A549 (cell line): ENCODE measurements around the gene LRRD1. TPM values are rescaled to one million over a fixed set of nuclear protein-coding genes. Genes with fewer than 3 reads are reported as not detected.
"Not testable (repeated sequence)": the region's sequence is repeated elsewhere in the genome, so short reads cannot be mapped to it uniquely, and the experiment has no call there.

Source experiments
- ATAC-seq, 2 experiments: fragments of 200-7000 bp in 1 of 2; fragments of >200 bp in 1 of 2; cut with Nextera tagmentation in 1 of 2; cut with Tn5 transposase in 1 of 2; 3 replicates each; pipeline versions ENCODE4 v1.8.0 to v1.9.1; 2018 to 2020; ENCODE audit warnings: mild to moderate bottlenecking in 1 of 2, moderate library complexity in 1 of 2
- CTCF ChIA-PET: fragments of 300-600 bp; sonication (Branson Sonifier 250); formaldehyde crosslinking; extraction: SDS; loops from one replicate; lab custom pipeline; 2021; ENCODE audit warnings: antibody characterized with exemption, inconsistent platforms; lab: Yijun Ruan, JAX
- POLR2A ChIA-PET: fragments of 350-600 bp; formaldehyde crosslinking; extraction: SDS; loops from one replicate; lab custom pipeline; 2021; ENCODE audit warnings: antibody characterized with exemption, inconsistent platforms; lab: Yijun Ruan, JAX
- DNase-seq, 2 experiments: peaks; one replicate each; pipeline versions ENCODE4 v3.0.0 to v3.0.0-alpha.2; 2011 to 2016; ENCODE audit warnings: low read depth in 1 of 2, low spot score in 1 of 2
- FAIRE-seq: peaks from 2 replicates; lab custom pipeline; 2011; peaks lifted over from hg19 to GRCh38; lab: Jason Lieb, UNC
- H3K27ac ChIP-seq, 2 experiments: fragments of >200 bp; sonication (Bioruptor Twin); formaldehyde crosslinking; 3 replicates each; pipeline ENCODE4 v1.5.1; 2016 to 2017
- H3K4me1 ChIP-seq: fragments of >200 bp; sonication (Bioruptor Twin); formaldehyde crosslinking; 3 replicates; pipeline ENCODE4 v1.6.1; 2016
- H3K4me2 ChIP-seq: fragments of >200 bp; sonication (Bioruptor Twin); formaldehyde crosslinking; 3 replicates; pipeline ENCODE4 v1.6.1; 2016
- H3K4me3 ChIP-seq: fragments of >200 bp; sonication (Bioruptor Twin); formaldehyde crosslinking; 3 replicates; pipeline ENCODE4 v1.5.1; 2016
- H3K9me3 ChIP-seq: fragments of >200 bp; sonication (Bioruptor Twin); formaldehyde crosslinking; 3 replicates; pipeline ENCODE4 v1.6.1; 2016
- ATOH8 ChIP-seq: fragments of 250-450 bp; sonication (Bioruptor Pico); IDR thresholded peaks from 2 replicates; pipeline ENCODE4 v1.5.0; 2020; ENCODE audit warnings: low read depth, mild to moderate bottlenecking, moderate library complexity
- CBX8 ChIP-seq: fragments of 200-600 bp; sonication (generic); IDR thresholded peaks from 2 replicates; pipeline ENCODE4 v1.6.1; 2016
- CEBPB ChIP-seq, 2 experiments: fragments of >200 bp in 1 of 2; sonication (Bioruptor Twin) in 1 of 2; formaldehyde crosslinking in 1 of 2; IDR thresholded peaks; 2 replicates each; pipeline ENCODE4 v1.6.1; 2012 to 2016
- EHF ChIP-seq: fragments of 250-450 bp; sonication (Bioruptor Pico); IDR thresholded peaks from 2 replicates; pipeline ENCODE4 v1.5.0; 2020; ENCODE audit warnings: mild to moderate bottlenecking
- ELK1 ChIP-seq: fragments of 150-350 bp; IDR thresholded peaks from 2 replicates; pipeline ENCODE4 v1.6.1; 2014; ENCODE audit warnings: low read depth, mild to moderate bottlenecking, low read length
- EP300 ChIP-seq, 2 experiments: fragments of >200 bp; sonication (Bioruptor Twin); formaldehyde crosslinking; IDR thresholded peaks; 2 replicates in 1 of 2; 3 replicates in 1 of 2; pipeline ENCODE4 v1.6.1; 2016 to 2017
- FOSB ChIP-seq: fragments of 250-450 bp; sonication (Bioruptor Pico); IDR thresholded peaks from 2 replicates; pipeline ENCODE4 v1.5.0; 2020; ENCODE audit warnings: mild to moderate bottlenecking, moderate library complexity
- HOXB13 ChIP-seq: fragments of 250-450 bp; sonication (Bioruptor Pico); IDR thresholded peaks from 2 replicates; pipeline ENCODE4 v1.5.0; 2020; ENCODE audit warnings: low read depth, mild to moderate bottlenecking, moderate library complexity
- MAFK ChIP-seq: fragments of 450-650 bp; IDR thresholded peaks from 2 replicates; pipeline ENCODE4 v1.6.1; 2014; ENCODE audit not compliant: partially characterized antibody
- MAZ ChIP-seq: fragments of 150-350 bp; IDR thresholded peaks from 2 replicates; pipeline ENCODE4 v1.6.1; 2014; ENCODE audit warnings: antibody characterized with exemption, low read depth, low read length, borderline replicate concordance
- PHF8 ChIP-seq: fragments of 200-600 bp; sonication (generic); IDR thresholded peaks from 2 replicates; pipeline ENCODE4 v1.6.1; 2016; ENCODE audit warnings: low read depth, mild to moderate bottlenecking, antibody characterized with exemption, moderate library complexity, borderline replicate concordance
- RCOR1 ChIP-seq: fragments of 150-350 bp; IDR thresholded peaks from 2 replicates; pipeline ENCODE4 v1.6.1; 2014; ENCODE audit warnings: antibody characterized with exemption, low read length, low read depth
- SMC3 ChIP-seq: fragments of >200 bp; sonication (Bioruptor Twin); formaldehyde crosslinking; IDR thresholded peaks from 3 replicates; pipeline ENCODE4 v1.6.1; 2018; ENCODE audit warnings: inconsistent platforms
- WGBS: methylation state at CpG from one replicate; pipeline ENCODE4 v1.1.6; 2017; ENCODE audit errors: missing lambda C conversion rate; 5-methylcytosine and 5-hydroxymethylcytosine counted together
- polyA plus RNA-seq, 4 experiments: library from polyadenylated mRNA; depleted of rRNA in 3 of 4; stranded (reverse); fragments of >200 nt; fragmentation: RNase III in 1 of 4; extraction: RNeasy Plus Mini Kit Qiagen cat#74134 plus additional on column Dnase treatment in 1 of 4; gene quantifications; 2 replicates in 3 of 4; 3 replicates in 1 of 4; pipeline ENCODE4 v1.2.3, GENCODE V29; 2011 to 2017
- TF ChIP-seq, protein P1 (sequence below): fragments of >200 bp; sonication (Bioruptor Twin); formaldehyde crosslinking; IDR thresholded peaks from 3 replicates; pipeline ENCODE4 v1.6.1; 2016

LRRD1 gene
- polyA plus RNA-seq, 2 of the 4 experiments (the other 2 are of a cell fraction) = not detected

- no peak for ATAC-seq
- no peak for FAIRE-seq
- Histone ChIP-seq H3K9me3 (no peaks in the 10 kb centered on the region), H3K4me2 (no peak overlapping the region), H3K4me3 (no peak overlapping the region), H3K4me1 (no peaks in the 10 kb centered on the region), H3K27ac (no peak overlapping the region)
- CTCF ChIA-PET = no interaction called here
- DNase-seq = no peak
- POLR2A ChIA-PET = no interaction called here
- WGBS = 91% methylated on average over 1 of the region's 1 CpG
- TF ChIP-seq EP300 (IDR thresholded peaks at IDR 0.05) = no peak
- TF ChIP-seq SMC3 = no peak
- TF ChIP-seq RCOR1 = no peak
- TF ChIP-seq, protein P1, sequence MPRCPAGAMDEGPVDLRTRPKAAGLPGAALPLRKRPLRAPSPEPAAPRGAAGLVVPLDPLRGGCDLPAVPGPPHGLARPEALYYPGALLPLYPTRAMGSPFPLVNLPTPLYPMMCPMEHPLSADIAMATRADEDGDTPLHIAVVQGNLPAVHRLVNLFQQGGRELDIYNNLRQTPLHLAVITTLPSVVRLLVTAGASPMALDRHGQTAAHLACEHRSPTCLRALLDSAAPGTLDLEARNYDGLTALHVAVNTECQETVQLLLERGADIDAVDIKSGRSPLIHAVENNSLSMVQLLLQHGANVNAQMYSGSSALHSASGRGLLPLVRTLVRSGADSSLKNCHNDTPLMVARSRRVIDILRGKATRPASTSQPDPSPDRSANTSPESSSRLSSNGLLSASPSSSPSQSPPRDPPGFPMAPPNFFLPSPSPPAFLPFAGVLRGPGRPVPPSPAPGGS = no peak
- no peak for TF ChIP-seq FOSB
- TF ChIP-seq ATOH8 (CRISPR knock-in tag) = no peak
Observed at GRCh38 chr7:92200791-92201190, 21.8 kb upstream of the LRRD1 start.

- H3K4me1 ChIP-seq = no peaks in the 10 kb centered on the region
- POLR2A ChIA-PET = no interaction called here
- no peak for ATAC-seq
- 98% methylated on average over 3 of the region's 3 CpGs for WGBS
- no peak overlapping the region for H3K4me2 ChIP-seq
- no peak for DNase-seq
- no peak overlapping the region for H3K4me3 ChIP-seq
- CTCF ChIA-PET = no interaction called here
- H3K27ac ChIP-seq = no peak overlapping the region
- TF ChIP-seq EHF (CRISPR knock-in tag) = no peak
- no peak for TF ChIP-seq FOSB
- TF ChIP-seq PHF8 = no peak
- FAIRE-seq = no peak
- peaks cover 56% of the 10 kb centered on the region for H3K9me3 ChIP-seq
Observed at GRCh38 chr7:92192326-92192725, 13.4 kb upstream of the LRRD1 start.

DNA sequence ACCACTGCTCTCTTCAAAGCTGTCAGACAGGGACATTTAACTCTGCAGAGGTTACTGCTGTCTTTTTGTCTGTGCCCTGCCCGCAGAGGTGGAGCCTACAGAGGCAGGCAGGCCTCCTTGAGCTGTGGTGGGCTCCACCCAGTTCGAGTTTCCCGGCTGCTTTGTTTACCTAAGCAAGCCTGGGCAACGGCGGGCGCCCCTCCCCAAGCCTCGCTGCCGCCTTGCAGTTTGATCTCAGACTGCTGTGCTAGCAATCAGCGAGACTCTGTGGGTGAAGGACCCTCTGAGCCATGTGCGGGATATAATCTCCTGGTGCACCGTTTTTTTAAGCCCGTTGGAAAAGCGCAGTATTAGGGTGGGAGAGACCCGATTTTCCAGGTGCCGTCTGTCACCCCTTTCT, 10.3 kb upstream of the LRRD1 start:
- H3K4me1 ChIP-seq, H3K4me2 ChIP-seq, POLR2A ChIA-PET, FAIRE-seq, H3K4me3 ChIP-seq, DNase-seq, ATAC-seq, H3K27ac ChIP-seq: not testable (repeated sequence)
- 91% methylated on average over 8 of the region's 15 CpGs for WGBS
- CTCF ChIA-PET = interaction anchor here (2.0 kb wide), 1 partner anchor 10 kb away, joined by 6 read pairs; the partner anchor contains the start of gene LRRD1
- H3K9me3 ChIP-seq = peaks cover 51% of the 10 kb centered on the region

GRCh38 chr7:92184294-92184693, 5.4 kb upstream of the LRRD1 start:
- H3K27ac ChIP-seq, CTCF ChIA-PET, H3K4me2 ChIP-seq, DNase-seq, POLR2A ChIA-PET, H3K4me3 ChIP-seq, H3K4me1 ChIP-seq, ATAC-seq, FAIRE-seq: not testable (repeated sequence)
- 0% methylated on average over 1 of the region's 1 CpG for whole genome bisulfite sequencing
- peaks cover 27% of the 10 kb centered on the region for H3K9me3 ChIP-seq

DNA sequence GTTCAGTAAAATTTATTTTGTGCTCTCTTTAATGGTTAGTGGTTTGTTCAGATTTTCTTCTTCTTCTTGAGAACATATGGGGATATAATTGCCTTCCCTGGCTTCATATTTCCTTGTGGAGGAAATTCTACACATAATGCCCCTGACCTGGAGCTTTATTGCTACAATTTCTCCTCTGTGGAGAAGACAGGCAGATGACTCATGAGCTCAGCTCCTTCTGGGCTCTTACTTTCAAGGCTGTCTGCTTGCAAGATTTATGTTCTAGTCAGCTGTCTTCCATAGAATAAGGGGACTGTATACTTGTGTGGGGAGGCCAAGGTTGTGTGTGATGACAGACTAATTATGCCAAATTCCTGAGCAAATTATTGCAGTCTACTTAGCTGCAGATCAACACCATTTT, 1.6 kb downstream of the LRRD1 start:
- Histone ChIP-seq H3K4me1 (no peaks in the 10 kb centered on the region), H3K27ac (no peak overlapping the region), H3K4me2 (no peak overlapping the region), H3K4me3 (no peak overlapping the region), H3K9me3 (peaks cover 9% of the 10 kb centered on the region; the same call in 1 of the 3 replicates)
- TF ChIP-seq ELK1 = no peak
- TF ChIP-seq CBX8 = no peak
- TF ChIP-seq PHF8 = no peak
- TF ChIP-seq CEBPB (IDR thresholded peaks at IDR 0.05) = no peak
- TF ChIP-seq HOXB13 (CRISPR knock-in tag) = no peak
- no peak for TF ChIP-seq EP300 (IDR thresholded peaks at IDR 0.05)
- no peak for TF ChIP-seq MAFK
- no peak for TF ChIP-seq MAZ
- FAIRE-seq (no peak), DNase-seq (peak in 1 of 2 experiments; percentile 8), ATAC-seq (0 out of 6 replicates have a peak, but pooled peaks of 1 of the 2 experiments have one; percentile 25)
- CTCF ChIA-PET = interaction anchor here (0.8 to 1.4 kb wide), 4 partner anchors 8 to 284 kb away, joined by 3 to 4 read pairs (median 4); partner anchors contain the start of gene GATAD1
- POLR2A ChIA-PET = no interaction called here

GRCh38 chr7:92169529-92169928, 9.4 kb downstream of the LRRD1 start:
- POLR2A ChIA-PET, H3K4me2 ChIP-seq, H3K27ac ChIP-seq, H3K4me1 ChIP-seq, FAIRE-seq, H3K4me3 ChIP-seq, DNase-seq, H3K9me3 ChIP-seq, ATAC-seq: not testable (repeated sequence)
- CTCF ChIA-PET = interaction anchor here (0.9 to 1.0 kb wide), 2 partner anchors 8 to 10 kb away, joined by 3 read pairs; partner anchors contain the start of gene LRRD1
- WGBS = 7% methylated on average over 2 of the region's 2 CpGs
